HepG2 (cell line): ENCODE results near the gene KIAA1328. TPM values are rescaled to one million over a fixed set of nuclear protein-coding genes. Genes with fewer than 3 reads are reported as not detected.

Experiments used
- ATAC-seq: fragments of 200-7000 bp; cut with Tn5 transposase; 3 replicates; pipeline ENCODE4 v1.9.1; 2020; ENCODE audit warnings: mild to moderate bottlenecking, moderate library complexity
- BruUV-seq: library from RNA; stranded (reverse); fragments of 400-500 nt; replicated peaks from 2 replicates; lab custom pipeline; 2021; lab: Mats Ljungman, UMichigan
- CTCF ChIA-PET: fragments of 300-600 bp; formaldehyde crosslinking; extraction: SDS; loops from one replicate; lab custom pipeline; 2021; ENCODE audit warnings: low total read pairs, inconsistent platforms, low intra/inter-chr PET ratio; lab: Yijun Ruan, JAX
- POLR2A ChIA-PET: fragments of 350-600 bp; sonication (Branson Sonifier 250); formaldehyde crosslinking; loops from one replicate; lab custom pipeline; 2020; ENCODE audit warnings: antibody characterized with exemption, inconsistent platforms; lab: Yijun Ruan, JAX
- DNase-seq: peaks from one replicate; pipeline ENCODE4 v3.0.0-alpha.2; 2015; ENCODE audit warnings: low spot score
- FAIRE-seq: peaks from 3 replicates; lab custom pipeline; 2011; peaks lifted over from hg19 to GRCh38; lab: Jason Lieb, UNC
- H2AFZ ChIP-seq: one replicate; pipeline ENCODE4 v1.6.1; 2011; ENCODE audit warnings: low read length, inconsistent platforms
- H3K27ac ChIP-seq: fragments of 300-600 bp; 3 replicates; pipeline ENCODE4 v1.8.0; 2011; ENCODE audit warnings: mixed run types, mild to moderate bottlenecking, mixed read lengths, low read length, inconsistent platforms; ENCODE audit not compliant: insufficient read depth; ENCODE audit errors: extremely low read length
- H3K27me3 ChIP-seq, 2 experiments: fragments of 200-600 bp in 1 of 2; 2 replicates in 1 of 2; 3 replicates in 1 of 2; pipeline versions ENCODE4 v1.6.0 to v1.8.0; 2011; ENCODE audit warnings: low read length in 2 of 2, mild to moderate bottlenecking in 2 of 2, moderate library complexity in 2 of 2, inconsistent platforms in 1 of 2; ENCODE audit not compliant: insufficient read depth in 2 of 2, control insufficient read depth in 1 of 2
- H3K36me3 ChIP-seq, 2 experiments: fragments of 200-600 bp in 1 of 2; replicated peaks in 1 of 2; 2 replicates in 1 of 2; 3 replicates in 1 of 2; pipeline versions ENCODE4 v1.5.1 to v1.8.0; 2011; ENCODE audit warnings: low read length in 2 of 2, inconsistent platforms in 1 of 2; ENCODE audit not compliant: insufficient read depth in 2 of 2, control insufficient read depth in 1 of 2
- H3K4me1 ChIP-seq: 2 replicates; pipeline ENCODE4 v1.5.1; 2012; ENCODE audit warnings: low read length, inconsistent platforms; ENCODE audit not compliant: insufficient read depth
- H3K4me2 ChIP-seq: 2 replicates; pipeline ENCODE4 v1.6.0; 2011; ENCODE audit warnings: low read depth, low read length, inconsistent platforms
- H3K4me3 ChIP-seq, 3 experiments: fragments of 200-600 bp in 1 of 3; sonication (generic), shearing (Covaris generic) in 1 of 3; replicated peaks in 1 of 3; 2 replicates each; pipeline ENCODE4 v1.5.1; 2011 to 2016; ENCODE audit warnings: low read length in 3 of 3, inconsistent platforms in 2 of 3, low read depth in 2 of 3, mild to moderate bottlenecking in 2 of 3, control low read depth in 1 of 3, mixed read lengths in 1 of 3; ENCODE audit not compliant: insufficient read depth in 1 of 3
- H3K79me2 ChIP-seq: one replicate; pipeline ENCODE4 v1.6.1; 2011; ENCODE audit warnings: low read length, inconsistent platforms; ENCODE audit not compliant: insufficient read depth
- H3K9ac ChIP-seq: 2 replicates; pipeline ENCODE4 v1.6.0; 2011; ENCODE audit warnings: mild to moderate bottlenecking, low read depth, low read length, inconsistent platforms; ENCODE audit not compliant: insufficient read depth
- H3K9me3 ChIP-seq: 2 replicates; pipeline ENCODE4 v1.5.1; 2012; ENCODE audit warnings: mild to moderate bottlenecking, low read length
- H4K20me1 ChIP-seq: 2 replicates; pipeline ENCODE4 v1.6.0; 2011; ENCODE audit warnings: inconsistent platforms, mild to moderate bottlenecking, low read length, moderate library complexity; ENCODE audit not compliant: insufficient read depth
- ARNTL ChIP-seq: sonication (generic); formaldehyde crosslinking; IDR thresholded peaks from 2 replicates; pipeline ENCODE4 v1.4.0; 2020; ENCODE audit warnings: mild to moderate bottlenecking, missing genetic modification reagents
- BCL6 ChIP-seq: IDR thresholded peaks from 2 replicates; pipeline ENCODE4 v1.6.1; 2016; ENCODE audit warnings: missing genetic modification reagents, missing compliant biosample characterization
- DBP ChIP-seq: sonication (generic); formaldehyde crosslinking; IDR thresholded peaks from 2 replicates; pipeline ENCODE4 v1.4.0; 2020; ENCODE audit warnings: missing genetic modification reagents; ENCODE audit errors: not compliant biosample characterization
- DPF2 ChIP-seq: sonication (generic); formaldehyde crosslinking; IDR thresholded peaks from 2 replicates; pipeline ENCODE4 v1.4.0; 2020; ENCODE audit warnings: mild to moderate bottlenecking, low read depth, missing genetic modification reagents, borderline replicate concordance
- EP300 ChIP-seq, 3 experiments: sonication (generic) in 1 of 3; formaldehyde crosslinking in 1 of 3; IDR thresholded peaks; 2 replicates each; pipeline versions ENCODE4 v1.5.1 to v1.6.1; 2011 to 2020; ENCODE audit warnings: low read depth in 2 of 3, low read length in 2 of 3, borderline replicate concordance in 1 of 3, improper control_type of control experiment in 1 of 3, mild to moderate bottlenecking in 1 of 3, missing genetic modification reagents in 1 of 3, moderate library complexity in 1 of 3
- FOXA3 ChIP-seq: IDR thresholded peaks from 2 replicates; pipeline ENCODE4 v1.6.1; 2016; ENCODE audit warnings: missing genetic modification reagents, missing compliant biosample characterization
- KMT2B ChIP-seq: IDR thresholded peaks from 2 replicates; pipeline ENCODE4 v1.6.1; 2016; ENCODE audit warnings: missing genetic modification reagents, missing compliant biosample characterization
- MAFF ChIP-seq: IDR thresholded peaks from 2 replicates; pipeline ENCODE4 v1.6.1; 2011; ENCODE audit warnings: low read depth, low read length, improper control_type of control experiment
- MEIS2 ChIP-seq: sonication (generic); formaldehyde crosslinking; IDR thresholded peaks from 2 replicates; pipeline ENCODE4 v1.9.0; 2021; ENCODE audit warnings: mild to moderate bottlenecking, missing genetic modification reagents
- NONO ChIP-seq, 2 experiments: fragments of 450-650 bp in 1 of 2; sonication (generic) in 1 of 2; formaldehyde crosslinking in 1 of 2; IDR thresholded peaks in 1 of 2; conservative IDR thresholded peaks in 1 of 2; 2 replicates each; pipeline versions ENCODE4 v1.6.1 to v1.8.0; 2017 to 2022; ENCODE audit warnings: mild to moderate bottlenecking in 1 of 2, missing genetic modification reagents in 1 of 2, moderate library complexity in 1 of 2
- NR1H2 ChIP-seq: sonication (generic); formaldehyde crosslinking; IDR thresholded peaks from 2 replicates; pipeline ENCODE4 v1.8.1; 2022; ENCODE audit warnings: low read depth, missing genetic modification reagents, borderline replicate concordance
- NR2F1 ChIP-seq, 2 experiments: fragments of 450-650 bp in 1 of 2; formaldehyde crosslinking in 1 of 2; IDR thresholded peaks; 2 replicates each; pipeline versions ENCODE4 v1.5.0 to v1.6.1; 2016 to 2020; ENCODE audit warnings: mild to moderate bottlenecking in 1 of 2, missing compliant biosample characterization in 1 of 2, missing genetic modification reagents in 1 of 2, moderate library complexity in 1 of 2
- RAD51 ChIP-seq: fragments of 450-650 bp; IDR thresholded peaks from 2 replicates; pipeline ENCODE4 v1.6.1; 2016; ENCODE audit warnings: borderline replicate concordance
- RBM22 ChIP-seq: fragments of 200-400 bp; formaldehyde crosslinking; optimal IDR thresholded peaks from 2 replicates; pipeline ENCODE3; 2017; ENCODE audit warnings: mild to moderate bottlenecking, low read length, moderate library complexity
- ZBTB39 ChIP-seq: sonication (generic); formaldehyde crosslinking; IDR thresholded peaks from 2 replicates; pipeline ENCODE4 v1.5.0; 2020; ENCODE audit warnings: missing genetic modification reagents
- ZFP41 ChIP-seq: sonication (generic); formaldehyde crosslinking; IDR thresholded peaks from 2 replicates; pipeline ENCODE4 v1.4.0; 2020; ENCODE audit warnings: mild to moderate bottlenecking, missing genetic modification reagents, borderline replicate concordance
- ZNF337 ChIP-seq: sonication (generic); formaldehyde crosslinking; IDR thresholded peaks from 2 replicates; pipeline ENCODE4 v1.5.1; 2020; ENCODE audit warnings: missing genetic modification reagents, low read depth, mild to moderate bottlenecking, borderline replicate concordance
- ZNF720 ChIP-seq: sonication (generic); formaldehyde crosslinking; IDR thresholded peaks from 2 replicates; pipeline ENCODE4 v1.4.0; 2020; ENCODE audit warnings: missing genetic modification reagents
- ZNF780A ChIP-seq: sonication (generic); formaldehyde crosslinking; IDR thresholded peaks from 2 replicates; pipeline ENCODE4 v1.8.0; 2022; ENCODE audit warnings: mild to moderate bottlenecking, missing genetic modification reagents, moderate library complexity
- WGBS: methylation state at CpG from one replicate; pipeline ENCODE4 v1.1.6; 2017; ENCODE audit warnings: low lambda C conversion rate; 5-methylcytosine and 5-hydroxymethylcytosine counted together
- in situ Hi-C: cut with HindIII; loops from 2 replicates; pipeline ENCODE4 v1.10.0; 2017; ENCODE audit warnings: low pct_unique_long_range_greater_than_20kb; ENCODE audit not compliant: extremely low pct_ligation_motif_present
- intact Hi-C: fragments of 100-400 bp; cut with micrococcal nuclease; formaldehyde crosslinking; loops from one replicate; pipeline ENCODE4 v1.10.0; 2022; ENCODE audit not compliant: unreplicated experiment
- polyA plus RNA-seq, 8 experiments: library from polyadenylated mRNA; depleted of rRNA in 3 of 8; stranded (reverse) in 7 of 8; unstranded in 1 of 8; fragments of >200 nt; fragmentation: Illumina TruSeq in 4 of 8; extraction: Trizol in 4 of 8; gene quantifications; 2 replicates each; pipeline versions ENCODE4 v1.2.1 to v1.2.3, GENCODE V29; 2011 to 2016; ENCODE audit warnings: low read depth in 4 of 8, missing spikeins in 1 of 8, mixed read lengths in 1 of 8; ENCODE audit not compliant: insufficient read depth in 1 of 8
- total RNA-seq, 5 experiments: library from RNA; depleted of rRNA; stranded (reverse); fragments of >200 nt; fragmentation: Illumina TruSeq; extraction: Trizol; gene quantifications; 2 replicates each; pipeline ENCODE4 v1.2.3, GENCODE V29; 2016; ENCODE audit warnings: low read depth in 1 of 5
- TF ChIP-seq, protein P1 (sequence below): sonication (generic); formaldehyde crosslinking; IDR thresholded peaks from 2 replicates; pipeline ENCODE4 v1.5.0; 2020; ENCODE audit warnings: missing genetic modification reagents
- TF ChIP-seq, protein P2 (sequence below): IDR thresholded peaks from 2 replicates; pipeline ENCODE4 v1.6.1; 2012; ENCODE audit warnings: inconsistent platforms

KIAA1328 gene
- total and polyA plus RNA-seq, 2 of the 13 experiments (the other 11 are each of a cell fraction or from before 2014, with no cell fraction given): 4.1 to 6.0 TPM

GRCh38 chr18:36912887-36913286 is 84.0 kb downstream of the KIAA1328 start (continued):
- TF ChIP-seq ZBTB39: no peak

- no peaks in the 10 kb centered on the region for H3K9me3 ChIP-seq
- in situ Hi-C loops: no loop called here
- no peaks in the 10 kb centered on the region for H3K27me3 ChIP-seq
- no peak for TF ChIP-seq MAFF
- no peak for TF ChIP-seq ZFP41 (CRISPR knock-in tag)
- TF ChIP-seq FOXA3 (CRISPR knock-in tag): no peak
- no peak for TF ChIP-seq BCL6
- no peak for TF ChIP-seq ZNF337 (CRISPR knock-in tag)
- no peak for TF ChIP-seq ZNF720 (CRISPR knock-in tag)
- no peak for TF ChIP-seq EP300 (IDR thresholded peaks at IDR 0.05; ENCODE audit: low read depth in 2 of 2, low read length in 2 of 2)
- TF ChIP-seq EP300 (CRISPR knock-in tag; IDR thresholded peaks at IDR 0.05; ENCODE audit: borderline replicate concordance): no peak
- no peak for TF ChIP-seq KMT2B
- no peak for TF ChIP-seq DPF2 (CRISPR knock-in tag)
- no peak for TF ChIP-seq ZNF780A
- no peak for TF ChIP-seq MEIS2
- no peak for TF ChIP-seq ARNTL (CRISPR knock-in tag)
- no peak for TF ChIP-seq NR1H2 (CRISPR knock-in tag)
- no peak for TF ChIP-seq RAD51
- TF ChIP-seq, protein P1, sequence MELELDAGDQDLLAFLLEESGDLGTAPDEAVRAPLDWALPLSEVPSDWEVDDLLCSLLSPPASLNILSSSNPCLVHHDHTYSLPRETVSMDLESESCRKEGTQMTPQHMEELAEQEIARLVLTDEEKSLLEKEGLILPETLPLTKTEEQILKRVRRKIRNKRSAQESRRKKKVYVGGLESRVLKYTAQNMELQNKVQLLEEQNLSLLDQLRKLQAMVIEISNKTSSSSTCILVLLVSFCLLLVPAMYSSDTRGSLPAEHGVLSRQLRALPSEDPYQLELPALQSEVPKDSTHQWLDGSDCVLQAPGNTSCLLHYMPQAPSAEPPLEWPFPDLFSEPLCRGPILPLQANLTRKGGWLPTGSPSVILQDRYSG: no peak
- no peak for TF ChIP-seq NR2F1 (CRISPR knock-in tag; IDR thresholded peaks at IDR 0.05)
- TF ChIP-seq RBM22: no peak
- TF ChIP-seq NONO (IDR thresholded peaks at IDR 0.05): no peak
- no peak for TF ChIP-seq NONO (CRISPR knock-in tag; conservative IDR thresholded peaks at IDR 0.05)
- TF ChIP-seq DBP (CRISPR knock-in tag): no peak
- TF ChIP-seq, protein P2, sequence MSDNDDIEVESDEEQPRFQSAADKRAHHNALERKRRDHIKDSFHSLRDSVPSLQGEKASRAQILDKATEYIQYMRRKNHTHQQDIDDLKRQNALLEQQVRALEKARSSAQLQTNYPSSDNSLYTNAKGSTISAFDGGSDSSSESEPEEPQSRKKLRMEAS: no peak
- no peaks in the 10 kb centered on the region for H3K79me2 ChIP-seq
- WGBS: 79% methylated on average over 3 of the region's 3 CpGs
- H3K36me3 ChIP-seq: no peaks in the 10 kb centered on the region
- no peak overlapping the region for H3K9ac ChIP-seq
- H3K4me1 ChIP-seq: no peaks in the 10 kb centered on the region
- ChIA-PET POLR2A (no interaction called here), CTCF (no interaction called here)
- FAIRE-seq (no peak), ATAC-seq (no peak), DNase-seq (no peak)
- no TSS peak for BruUV-seq
- no peak overlapping the region for H3K4me2 ChIP-seq
- no peak overlapping the region for H2AFZ ChIP-seq
- H4K20me1 ChIP-seq: no peaks in the 10 kb centered on the region
- intact Hi-C loops: no loop called here
- no peak overlapping the region for H3K4me3 ChIP-seq
- no peak overlapping the region for H3K27ac ChIP-seq
Observed at GRCh38 chr18:36917907-36918306, 89.0 kb downstream of the KIAA1328 start.
